ENCODE results near the gene USP12.

Gene USP12

DNA sequence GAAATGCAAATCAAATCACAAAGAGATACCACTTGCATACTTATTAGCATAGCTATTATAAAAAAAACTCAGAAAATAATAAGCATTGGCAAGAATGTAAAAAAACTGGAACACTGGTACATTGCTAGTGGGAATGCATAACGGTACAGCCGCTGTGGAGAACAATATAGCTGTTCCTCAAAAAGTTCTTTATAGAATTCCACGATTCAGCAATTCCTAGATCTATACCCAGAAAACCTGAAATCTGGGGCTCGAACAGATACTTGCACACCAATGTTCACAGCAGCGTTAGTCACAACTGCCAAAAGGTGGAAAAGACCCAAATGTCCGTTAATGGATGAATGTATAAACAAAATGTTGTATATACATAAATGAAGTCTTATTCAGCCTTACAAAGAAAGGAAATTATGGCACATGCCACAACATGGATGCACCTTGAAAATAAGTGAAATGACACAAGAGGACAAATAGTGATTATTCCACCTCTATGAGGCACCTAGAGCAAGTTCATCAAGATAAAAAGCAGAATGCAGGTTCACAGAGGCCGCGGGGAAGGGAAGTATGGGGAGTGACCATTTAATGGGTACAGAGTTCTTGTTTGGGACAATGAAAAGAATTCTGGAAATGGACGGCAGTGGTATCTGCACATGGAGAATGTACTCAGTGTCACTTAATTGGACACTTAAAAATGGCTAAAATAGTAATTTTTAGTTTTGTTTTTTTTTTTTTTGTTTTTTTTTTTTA lies 107.2 kb downstream of the USP12 start:
- H3K4me3 ChIP-seq (ENCODE audit: low read depth, low read length): no peak overlapping the region

DNA sequence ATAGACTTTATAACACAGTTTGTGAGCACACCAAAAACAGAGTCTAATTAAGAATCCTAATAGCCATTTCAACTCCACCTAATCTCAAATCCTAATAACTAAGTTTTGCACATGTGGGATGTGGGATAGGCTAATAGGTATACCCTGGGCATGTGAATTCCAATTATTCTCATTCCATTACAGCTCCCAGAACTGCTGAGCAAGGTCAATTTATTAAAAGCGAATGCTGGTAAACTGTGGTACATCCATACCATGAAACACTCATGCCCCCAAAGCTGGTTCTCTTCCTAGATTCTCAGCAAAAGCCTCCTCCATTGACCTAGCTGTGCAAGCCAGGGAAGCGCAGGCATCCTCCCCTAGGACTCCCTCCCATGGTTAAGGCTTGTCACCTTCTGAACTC lies 113.8 kb downstream of the USP12 start:
- no peak for DNase-seq
- H3K4me1 ChIP-seq: peaks cover 8% of the 10 kb centered on the region
- H3K36me3 ChIP-seq: no peaks in the 10 kb centered on the region
- no peaks in the 10 kb centered on the region for H3K27me3 ChIP-seq
- no peak overlapping the region for H3K4me3 ChIP-seq (ENCODE audit: low read depth, low read length)
- no peaks in the 10 kb centered on the region for H3K9me3 ChIP-seq
- TF ChIP-seq, protein P1, sequence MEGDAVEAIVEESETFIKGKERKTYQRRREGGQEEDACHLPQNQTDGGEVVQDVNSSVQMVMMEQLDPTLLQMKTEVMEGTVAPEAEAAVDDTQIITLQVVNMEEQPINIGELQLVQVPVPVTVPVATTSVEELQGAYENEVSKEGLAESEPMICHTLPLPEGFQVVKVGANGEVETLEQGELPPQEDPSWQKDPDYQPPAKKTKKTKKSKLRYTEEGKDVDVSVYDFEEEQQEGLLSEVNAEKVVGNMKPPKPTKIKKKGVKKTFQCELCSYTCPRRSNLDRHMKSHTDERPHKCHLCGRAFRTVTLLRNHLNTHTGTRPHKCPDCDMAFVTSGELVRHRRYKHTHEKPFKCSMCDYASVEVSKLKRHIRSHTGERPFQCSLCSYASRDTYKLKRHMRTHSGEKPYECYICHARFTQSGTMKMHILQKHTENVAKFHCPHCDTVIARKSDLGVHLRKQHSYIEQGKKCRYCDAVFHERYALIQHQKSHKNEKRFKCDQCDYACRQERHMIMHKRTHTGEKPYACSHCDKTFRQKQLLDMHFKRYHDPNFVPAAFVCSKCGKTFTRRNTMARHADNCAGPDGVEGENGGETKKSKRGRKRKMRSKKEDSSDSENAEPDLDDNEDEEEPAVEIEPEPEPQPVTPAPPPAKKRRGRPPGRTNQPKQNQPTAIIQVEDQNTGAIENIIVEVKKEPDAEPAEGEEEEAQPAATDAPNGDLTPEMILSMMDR (IDR thresholded peaks at IDR 0.05; ENCODE audit: low read depth, low read length): no peak

More for the DNA sequence above, 107.2 kb downstream of the USP12 start:
- Histone ChIP-seq H3K4me1 (no peaks in the 10 kb centered on the region), H3K36me3 (0 out of 2 replicates have a peak, but pooled peaks cover under 1% of the 10 kb centered on the region), H3K9me3 (no peaks in the 10 kb centered on the region; the same call in 1 of the 2 replicates), H3K27me3 (no peaks in the 10 kb centered on the region)
- TF ChIP-seq, protein P1 (IDR thresholded peaks at IDR 0.05; ENCODE audit: low read depth, low read length): no peak
- no peak for DNase-seq

DNA sequence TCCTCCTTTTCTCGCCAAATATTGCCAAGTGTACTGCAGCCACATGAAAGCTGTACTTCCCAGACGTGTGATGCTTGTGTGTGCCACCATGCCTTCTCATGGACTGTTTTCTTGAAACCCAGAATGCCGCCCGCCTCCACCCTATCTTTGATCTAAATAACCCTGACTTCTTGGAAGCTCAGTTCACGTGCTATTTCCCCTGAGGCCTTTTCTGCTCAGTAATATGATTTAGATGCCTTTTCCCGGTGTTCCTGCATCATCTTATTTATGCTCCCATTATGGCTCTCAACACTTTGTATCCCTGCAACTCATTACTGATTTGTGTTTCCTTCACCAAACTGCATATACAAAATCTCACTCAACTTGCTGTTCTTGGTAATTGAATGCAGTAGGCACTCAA lies 116.1 kb downstream of the USP12 start:
- TF ChIP-seq, protein P1 (IDR thresholded peaks at IDR 0.05; ENCODE audit: low read depth, low read length): no peak
- Histone ChIP-seq H3K9me3 (no peaks in the 10 kb centered on the region), H3K27me3 (no peaks in the 10 kb centered on the region), H3K36me3 (no peaks in the 10 kb centered on the region), H3K4me3 (ENCODE audit: low read depth, low read length) (no peak overlapping the region), H3K4me1 (peaks cover 8% of the 10 kb centered on the region)
- no peak for DNase-seq

- H3K27me3 ChIP-seq: no peaks in the 10 kb centered on the region
- H3K9me3 ChIP-seq: no peaks in the 10 kb centered on the region
- H3K4me3 ChIP-seq (ENCODE audit: low read depth, low read length): no peak overlapping the region
- H3K36me3 ChIP-seq: no peaks in the 10 kb centered on the region
- H3K4me1 ChIP-seq: peaks cover 8% of the 10 kb centered on the region
- DNase-seq: no peak
- TF ChIP-seq, protein P1 (IDR thresholded peaks at IDR 0.05; ENCODE audit: low read depth, low read length): no peak
Measured at GRCh38 chr13:27054760-27055159, 116.9 kb downstream of the USP12 start.

- Histone ChIP-seq H3K9me3 (no peaks in the 10 kb centered on the region), H3K4me1 (peaks cover 8% of the 10 kb centered on the region), H3K4me3 (ENCODE audit: low read depth, low read length) (no peak overlapping the region), H3K36me3 (no peaks in the 10 kb centered on the region), H3K27me3 (no peaks in the 10 kb centered on the region)
- TF ChIP-seq, protein P1 (IDR thresholded peaks at IDR 0.05; ENCODE audit: low read depth, low read length): no peak
- DNase-seq: no peak
Measured at GRCh38 chr13:27053902-27054595, 117.6 kb downstream of the USP12 start.
